Gastrocnemius medialis (tissue), 4 donors: ENCODE data around the gene SLC37A1. TPM values are rescaled to one million over a fixed set of nuclear protein-coding genes. Genes with fewer than 3 reads are reported as not detected.

Experiments
- ATAC-seq, 2 donors: fragments of 150-250 bp; one replicate each; pipeline ENCODE4 v1.9.1; 2016
- DNase-seq, 2 donors: peaks; one replicate each; pipeline ENCODE4 v3.0.0-alpha.2; 2019
- H3K27ac ChIP-seq, 4 donors: fragments of 200-600 bp; sonication (generic); 1 replicate in 1 of 4; 2 replicates in 3 of 4; pipeline ENCODE4 v1.5.1; 2016 to 2018; ENCODE audit warnings: mild to moderate bottlenecking in 2 of 4, moderate library complexity in 1 of 4
- H3K27me3 ChIP-seq, 3 donors: fragments of 200-600 bp; sonication (generic) in 2 of 3; 1 replicate in 1 of 3; 2 replicates in 2 of 3; pipeline versions ENCODE4 v1.5.1 to v1.6.0; 2016 to 2019; ENCODE audit warnings: mild to moderate bottlenecking in 1 of 3, moderate library complexity in 1 of 3
- H3K36me3 ChIP-seq, 2 donors: fragments of 200-600 bp; sonication (generic) in 1 of 2; one replicate each; pipeline ENCODE4 v1.5.1; 2017 to 2018
- H3K4me1 ChIP-seq, 2 donors: fragments of 200-600 bp; sonication (generic) in 1 of 2; one replicate each; pipeline ENCODE4 v1.5.1; 2016 to 2017; ENCODE audit warnings: mild to moderate bottlenecking in 2 of 2
- H3K4me3 ChIP-seq, 4 donors: fragments of 200-600 bp; sonication (generic) in 3 of 4; 1 replicate in 1 of 4; 2 replicates in 3 of 4; pipeline ENCODE4 v1.5.1; 2016 to 2019; ENCODE audit warnings: mild to moderate bottlenecking in 2 of 4
- H3K9me3 ChIP-seq, 3 donors: fragments of 200-600 bp; sonication (generic) in 2 of 3; 1 replicate in 1 of 3; 2 replicates in 2 of 3; pipeline ENCODE4 v1.5.1; 2016 to 2019
- CTCF ChIP-seq, 5 experiments: fragments of 450-650 bp in 3 of 5; fragments of 200-600 bp in 2 of 5; sonication (generic) in 2 of 5; IDR thresholded peaks in 4 of 5; conservative IDR thresholded peaks in 1 of 5; 1 replicate in 4 of 5; 2 replicates in 1 of 5; pipeline ENCODE4 v1.5.1; 2016 to 2019; ENCODE audit warnings: antibody characterized with exemption in 5 of 5, mild to moderate bottlenecking in 3 of 5, moderate library complexity in 3 of 5
- POLR2A ChIP-seq, 2 donors: fragments of 450-650 bp; IDR thresholded peaks; one replicate each; pipeline ENCODE4 v1.6.1; 2017; ENCODE audit warnings: antibody characterized with exemption in 2 of 2, mild to moderate bottlenecking in 2 of 2, moderate library complexity in 2 of 2
- in situ Hi-C, 4 donors: fragments of 200-750 bp; cut with MboI; loops; one replicate each; pipeline versions ENCODE4 v1.15.0 to v1.8.0; 2017; ENCODE audit warnings: low sequenced_read_pairs in 4 of 4
- intact Hi-C: fragments of 100-400 bp; cut with DNase I; formaldehyde crosslinking; loops from one replicate; pipeline ENCODE4 v1.15.1; 2023; ENCODE audit warnings: low total_unique reads
- total RNA-seq, 4 donors: library from RNA; depleted of rRNA; stranded (reverse); fragments of >200 nt; gene quantifications; one replicate each; pipeline versions ENCODE4 v1.1.0 to v1.2.3, GENCODE V29; 2016

SLC37A1 gene
- total RNA-seq, 4 donors from 2014 or later, result 8.3 to 16.1 (median 12.4) TPM

GRCh38 chr21:42581993-42582786 is 68.5 kb downstream of the SLC37A1 start:
- H3K4me3 ChIP-seq, result no peak overlapping the region

GRCh38 chr21:42582787-42583476 is 69.3 kb downstream of the SLC37A1 start:
- no peak for ATAC-seq
- in situ Hi-C loops, result loop anchor here in 1 of 4 donors (25.0 kb wide), 1 partner anchor 229 kb away; no protein-coding TSS in a partner anchor

More at GRCh38 chr21:42581993-42582786, 68.5 kb downstream of the SLC37A1 start:
- in situ Hi-C loops, result loop anchor here in 1 of 4 donors (25.0 kb wide), 1 partner anchor 230 kb away; no protein-coding TSS in a partner anchor
- peaks cover 0 to 7% of the 10 kb centered on the region in 2 donors for H3K4me1 ChIP-seq
- ATAC-seq (no peak), DNase-seq (no peak)
- TF ChIP-seq POLR2A (IDR thresholded peaks at IDR 0.05), result no peak
- TF ChIP-seq CTCF (IDR thresholded peaks at IDR 0.05 in 4 of 5, conservative IDR thresholded peaks at IDR 0.05 in 1 of 5), result no peak
- H3K27ac ChIP-seq, result no peak overlapping the region
- H3K27me3 ChIP-seq, result no peaks in the 10 kb centered on the region
- no peaks in the 10 kb centered on the region for H3K9me3 ChIP-seq
- intact Hi-C loops, result no loop called here
- no peaks in the 10 kb centered on the region for H3K36me3 ChIP-seq

GRCh38 chr21:42583477-42584295 is 70.0 kb downstream of the SLC37A1 start:
- H3K9me3 ChIP-seq, result no peaks in the 10 kb centered on the region
- TF ChIP-seq POLR2A (IDR thresholded peaks at IDR 0.05) (no peak), CTCF (IDR thresholded peaks at IDR 0.05 in 4 of 5, conservative IDR thresholded peaks at IDR 0.05 in 1 of 5) (no peak)
- no peaks in the 10 kb centered on the region for H3K27me3 ChIP-seq
- H3K4me3 ChIP-seq, result no peak overlapping the region
- intact Hi-C loops, result no loop called here
- ATAC-seq (no peak), DNase-seq (no peak)
- peaks cover 0 to 2% of the 10 kb centered on the region in 2 donors for H3K4me1 ChIP-seq
- in situ Hi-C loops, result loop anchor here in 1 of 4 donors (25.0 kb wide), 1 partner anchor 229 kb away; no protein-coding TSS in a partner anchor
- H3K27ac ChIP-seq, result no peak overlapping the region
- H3K36me3 ChIP-seq, result no peaks in the 10 kb centered on the region

More at GRCh38 chr21:42582787-42583476, 69.3 kb downstream of the SLC37A1 start:
- intact Hi-C loops, result no loop called here
- no peak overlapping the region for H3K27ac ChIP-seq
- DNase-seq, result no peak
- TF ChIP-seq POLR2A (IDR thresholded peaks at IDR 0.05), result no peak
- no peak for TF ChIP-seq CTCF (IDR thresholded peaks at IDR 0.05 in 4 of 5, conservative IDR thresholded peaks at IDR 0.05 in 1 of 5)
- H3K4me3 ChIP-seq, result no peak overlapping the region
- no peaks in the 10 kb centered on the region for H3K36me3 ChIP-seq
- no peaks in the 10 kb centered on the region for H3K9me3 ChIP-seq
- peaks cover 0 to 7% of the 10 kb centered on the region in 2 donors for H3K4me1 ChIP-seq
- H3K27me3 ChIP-seq, result no peaks in the 10 kb centered on the region

DNA sequence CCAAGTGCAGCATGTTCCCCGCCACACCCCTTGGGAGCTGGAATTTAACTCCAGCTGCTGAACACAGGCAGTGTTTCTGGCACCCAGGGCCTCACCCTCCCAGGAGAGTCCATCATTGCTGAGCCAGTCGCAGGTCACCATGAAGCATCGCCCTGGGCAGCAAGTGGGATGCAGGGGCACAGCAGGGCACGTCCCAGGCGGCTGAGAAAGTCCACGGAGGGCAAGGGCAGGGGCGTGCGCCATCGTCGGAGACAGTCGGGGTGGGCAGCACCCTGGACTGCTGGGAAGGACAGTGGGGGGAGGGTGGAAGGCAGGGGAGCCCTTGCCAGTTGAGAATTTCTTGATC is 70.6 kb downstream of the SLC37A1 start:
- Histone ChIP-seq H3K4me3 (no peak overlapping the region), H3K9me3 (no peaks in the 10 kb centered on the region), H3K36me3 (no peaks in the 10 kb centered on the region), H3K27ac (no peak overlapping the region), H3K27me3 (no peaks in the 10 kb centered on the region), H3K4me1 (no peaks in the 10 kb centered on the region)
- in situ Hi-C loops (loop anchor here in 1 of 4 donors (25.0 kb wide), 1 partner anchor 228 kb away; no protein-coding TSS in a partner anchor), intact Hi-C loops (no loop called here)
- ATAC-seq (no peak), DNase-seq (no peak)
- TF ChIP-seq CTCF (IDR thresholded peaks at IDR 0.05 in 4 of 5, conservative IDR thresholded peaks at IDR 0.05 in 1 of 5) (no peak), POLR2A (IDR thresholded peaks at IDR 0.05) (no peak)
